A673 (cell line): Measurements from ENCODE around the gene KRT36.

Source experiments
- CTCF ChIP-seq: fragments of 300-800, 200-600 bp; sonication (generic); conservative IDR thresholded peaks from 2 replicates; pipeline ENCODE4 v1.5.1; 2017; ENCODE audit warnings: low read depth, mild to moderate bottlenecking, antibody characterized with exemption, low read length, moderate library complexity, mixed read lengths
- EZH2 ChIP-seq: fragments of 200-600 bp; sonication (generic); IDR thresholded peaks from 2 replicates; pipeline ENCODE4 v1.6.1; 2017; ENCODE audit warnings: borderline replicate concordance, low read depth, mild to moderate bottlenecking, mixed read lengths, antibody characterized with exemption, low read length; ENCODE audit not compliant: poor library complexity, severe bottlenecking

DNA sequence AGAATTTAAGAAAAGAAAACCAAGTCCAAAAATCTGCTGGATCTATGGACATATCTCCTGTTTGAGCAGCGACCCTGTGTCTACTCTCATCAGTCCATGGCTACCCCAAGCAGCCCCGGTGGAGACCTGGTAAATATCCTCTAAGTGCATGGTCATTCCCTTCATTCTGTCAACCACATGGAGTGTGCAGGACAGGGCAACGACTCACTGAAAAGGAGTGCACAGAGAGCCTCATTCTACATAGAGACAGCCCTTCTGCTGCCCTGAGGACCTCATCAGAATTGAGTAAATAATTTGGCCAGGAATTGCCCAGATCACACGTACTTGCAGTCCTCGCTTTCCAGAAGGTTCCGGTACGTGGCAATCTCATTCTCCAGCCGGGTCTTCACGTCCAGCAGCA lies 51.9 kb downstream of the KRT36 start:
- TF ChIP-seq CTCF (no peak), EZH2 (no peak)
